ENCODE measurements around the gene SHD. TPM values are rescaled to one million over a fixed set of nuclear protein-coding genes. Genes with fewer than 3 reads are reported as not detected.
"Not testable (repeated sequence)": the region's sequence is repeated elsewhere in the genome, so short reads cannot be mapped to it uniquely, and the experiment has no call there.

Gene SHD
- total RNA-seq, 4 donors from 2014 or later, result not detected

DNA sequence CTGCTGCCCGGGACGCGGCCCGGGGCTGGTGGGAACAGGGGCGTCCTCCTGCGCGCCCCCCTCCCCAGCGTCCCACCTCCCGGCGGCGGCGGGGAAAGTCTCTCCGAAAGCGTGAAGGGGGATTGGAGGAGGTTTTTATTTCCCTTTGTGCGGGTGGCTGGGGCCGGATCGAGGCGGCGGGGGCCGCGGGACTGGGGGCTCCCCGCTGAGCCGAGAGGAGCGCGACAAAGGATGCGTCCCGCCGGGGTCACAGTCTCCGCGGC lies 132 bp downstream of the SHD start:
- peaks cover 11 to 20% (median 12%) of the 10 kb centered on the region in 3 donors for H3K4me1 ChIP-seq
- DNase-seq, result no peak
- peaks cover 10 to 72% (median 23%) of the 10 kb centered on the region in 4 donors for H3K27me3 ChIP-seq
- WGBS, 2 donors, result no CpG with 5 or more reads among the region's 30 CpGs
- TF ChIP-seq, protein P1, sequence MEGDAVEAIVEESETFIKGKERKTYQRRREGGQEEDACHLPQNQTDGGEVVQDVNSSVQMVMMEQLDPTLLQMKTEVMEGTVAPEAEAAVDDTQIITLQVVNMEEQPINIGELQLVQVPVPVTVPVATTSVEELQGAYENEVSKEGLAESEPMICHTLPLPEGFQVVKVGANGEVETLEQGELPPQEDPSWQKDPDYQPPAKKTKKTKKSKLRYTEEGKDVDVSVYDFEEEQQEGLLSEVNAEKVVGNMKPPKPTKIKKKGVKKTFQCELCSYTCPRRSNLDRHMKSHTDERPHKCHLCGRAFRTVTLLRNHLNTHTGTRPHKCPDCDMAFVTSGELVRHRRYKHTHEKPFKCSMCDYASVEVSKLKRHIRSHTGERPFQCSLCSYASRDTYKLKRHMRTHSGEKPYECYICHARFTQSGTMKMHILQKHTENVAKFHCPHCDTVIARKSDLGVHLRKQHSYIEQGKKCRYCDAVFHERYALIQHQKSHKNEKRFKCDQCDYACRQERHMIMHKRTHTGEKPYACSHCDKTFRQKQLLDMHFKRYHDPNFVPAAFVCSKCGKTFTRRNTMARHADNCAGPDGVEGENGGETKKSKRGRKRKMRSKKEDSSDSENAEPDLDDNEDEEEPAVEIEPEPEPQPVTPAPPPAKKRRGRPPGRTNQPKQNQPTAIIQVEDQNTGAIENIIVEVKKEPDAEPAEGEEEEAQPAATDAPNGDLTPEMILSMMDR (IDR thresholded peaks at IDR 0.05), result no peak
- no peak for TF ChIP-seq POLR2A (IDR thresholded peaks at IDR 0.05)
- peak overlapping the region in 2 of 4 donors; percentile 25 to 27 for H3K4me3 ChIP-seq
- H3K36me3 ChIP-seq, result no peaks in the 10 kb centered on the region
- no peaks in the 10 kb centered on the region for H3K9me3 ChIP-seq
- intact Hi-C loops (cut with DNase I), result no loop called here
- no peak overlapping the region for H3K27ac ChIP-seq

- Histone ChIP-seq H3K9me3 (no peaks in the 10 kb centered on the region), H3K27ac (no peak overlapping the region), H3K4me3 (peak overlapping the region in 2 of 4 donors; percentile 25 to 27), H3K27me3 (peaks cover 10 to 78% (median 23%) of the 10 kb centered on the region in 4 donors), H3K36me3 (no peaks in the 10 kb centered on the region), H3K4me1 (peaks cover 11 to 20% (median 12%) of the 10 kb centered on the region in 3 donors)
- intact Hi-C loops (cut with DNase I), result no loop called here
- 4 to 7% methylated on average over 16 to 21 of the region's 71 CpGs for WGBS, 2 donors
- TF ChIP-seq POLR2A (IDR thresholded peaks at IDR 0.05), result no peak
- TF ChIP-seq, protein P1 (IDR thresholded peaks at IDR 0.05), result no peak
- DNase-seq, result no peak
Measured at GRCh38 chr19:4279530-4280422, 710 bp downstream of the SHD start.

DNA sequence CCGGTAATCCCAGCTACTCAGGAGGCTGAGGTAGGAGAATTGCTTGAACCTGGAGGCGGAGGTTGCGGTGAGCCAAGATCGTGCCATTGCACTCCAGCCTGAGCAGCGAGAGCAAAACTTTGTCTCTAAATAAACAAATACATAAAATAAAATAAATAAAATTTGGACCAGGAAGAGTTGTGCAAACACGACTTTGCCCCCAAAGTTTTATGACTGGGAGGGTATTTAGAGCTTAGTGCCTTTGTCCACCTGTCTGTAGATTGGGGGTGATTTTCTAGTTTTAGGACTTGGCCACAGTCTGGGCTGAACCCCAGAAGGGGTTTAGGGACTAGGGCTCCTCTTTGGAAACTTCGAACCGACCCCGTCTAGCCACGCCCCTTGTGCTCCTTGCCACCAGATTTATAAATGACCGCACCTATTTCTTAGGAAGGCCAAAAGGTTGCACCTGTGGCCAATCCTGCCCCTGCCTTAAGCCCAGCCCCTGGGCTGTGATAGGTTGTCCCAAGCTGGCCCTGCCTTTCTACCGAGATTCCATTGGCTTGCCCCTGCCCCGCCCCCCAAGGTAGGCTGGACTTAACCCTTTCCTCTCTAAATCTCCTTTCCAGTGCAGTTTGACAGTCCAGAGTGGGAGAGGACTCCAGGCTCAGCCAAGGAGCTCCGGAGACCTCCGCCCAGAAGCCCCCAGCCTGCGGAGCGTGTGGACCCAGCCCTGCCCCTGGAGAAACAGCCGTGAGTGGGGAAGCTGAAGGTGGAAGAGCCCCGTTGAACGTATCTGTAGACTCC lies 5.3 kb downstream of the SHD start:
- Histone ChIP-seq H3K9me3 (no peaks in the 10 kb centered on the region), H3K36me3 (no peaks in the 10 kb centered on the region), H3K27me3 (peaks cover 3 to 75% (median 16%) of the 10 kb centered on the region in 4 donors), H3K27ac (no peak overlapping the region), H3K4me3 (no peak overlapping the region), H3K4me1 (peaks cover 3 to 9% (median 6%) of the 10 kb centered on the region in 3 donors)
- DNase-seq, result no peak
- intact Hi-C loops (cut with DNase I), result no loop called here
- TF ChIP-seq, protein P1 (IDR thresholded peaks at IDR 0.05), result no peak
- 36 to 45% methylated on average over 14 to 18 of the region's 20 CpGs for WGBS, 2 donors

DNA sequence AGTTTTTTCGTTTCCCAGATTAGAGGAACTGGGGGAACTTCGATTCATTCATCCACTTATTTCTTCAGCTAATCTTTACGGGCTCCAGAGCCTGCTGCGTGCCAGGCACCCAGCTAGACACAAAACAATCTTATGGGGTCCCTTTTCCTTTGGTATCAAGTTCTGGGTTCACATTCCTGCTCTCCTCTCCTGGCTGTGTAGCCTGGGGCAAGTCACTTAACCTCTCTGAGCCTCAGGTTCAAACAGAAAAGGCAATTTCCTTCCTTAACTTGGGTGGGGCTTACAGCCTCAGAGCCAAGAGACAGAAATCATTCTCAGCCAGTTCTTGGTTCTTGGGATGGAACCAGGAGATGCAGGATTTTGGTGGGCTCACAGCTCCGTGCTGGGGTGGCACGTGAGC lies 5.9 kb downstream of the SHD start:
- no peak overlapping the region for H3K4me3 ChIP-seq
- intact Hi-C loops (cut with DNase I), result no loop called here
- WGBS, 2 donors, result 64 to 76% methylated on average over 4 of the region's 6 CpGs
- DNase-seq, result no peak
- TF ChIP-seq POLR2A (IDR thresholded peaks at IDR 0.05), result no peak
- TF ChIP-seq, protein P1 (IDR thresholded peaks at IDR 0.05), result no peak
- H3K27ac ChIP-seq, result no peak overlapping the region
- no peaks in the 10 kb centered on the region for H3K9me3 ChIP-seq
- H3K27me3 ChIP-seq, result peaks cover 0 to 72% (median 11%) of the 10 kb centered on the region in 4 donors
- no peaks in the 10 kb centered on the region for H3K36me3 ChIP-seq
- peaks cover 0 to 2% (median 0%) of the 10 kb centered on the region in 3 donors for H3K4me1 ChIP-seq

DNA sequence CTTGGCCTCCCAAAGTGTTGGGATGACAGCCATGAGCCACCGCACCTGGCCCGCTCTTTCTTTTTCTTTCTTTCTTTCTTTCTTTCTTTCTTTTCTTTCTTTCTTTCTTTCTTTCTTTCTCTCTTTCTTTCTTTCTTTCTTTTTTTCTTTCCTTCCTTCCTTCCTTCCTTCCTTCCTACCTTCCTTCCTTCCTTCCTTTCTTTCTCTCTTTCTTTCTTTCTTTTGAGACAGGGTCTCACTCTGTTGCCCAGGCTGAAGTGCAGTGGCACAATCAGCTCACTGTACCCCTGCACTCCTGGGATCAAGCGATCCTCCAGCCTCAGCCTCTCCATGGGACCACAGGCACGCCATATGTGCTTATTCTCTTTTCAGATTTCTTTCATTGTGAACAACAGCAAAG lies 7.1 kb downstream of the SHD start:
- DNase-seq; H3K36me3 ChIP-seq; H3K4me3 ChIP-seq; H3K27ac ChIP-seq; H3K4me1 ChIP-seq; intact Hi-C loops (cut with DNase I); H3K9me3 ChIP-seq: not testable (repeated sequence)
- 80 to 83% methylated on average over 4 of the region's 4 CpGs for WGBS, 2 donors
- peaks cover 0 to 69% (median under 1%) of the 10 kb centered on the region in 4 donors for H3K27me3 ChIP-seq
